Upper lobe of left lung (tissue), 6 donors: ENCODE measurements around the gene SAMD4A. TPM values are rescaled to one million over a fixed set of nuclear protein-coding genes. Genes with fewer than 3 reads are reported as not detected.
A peak's percentile ranks its signal among the peaks of the same experiment; 100 is the strongest.

Experiments used
- ATAC-seq, 2 donors: fragments of 200-7000 bp; cut with Tn5 transposase; one replicate each; pipeline ENCODE4 v1.9.1; 2022; ENCODE audit warnings: mild to moderate bottlenecking in 2 of 2, moderate library complexity in 2 of 2; ENCODE audit not compliant: low FRiP score in 2 of 2
- DNase-seq, 2 donors: peaks; one replicate each; pipeline ENCODE4 v3.0.0-alpha.2; 2019 to 2020
- H3K27ac ChIP-seq, 4 donors: fragments of 200-600 bp; sonication (generic); one replicate each; pipeline ENCODE4 v1.5.1; 2016 to 2019
- H3K27me3 ChIP-seq, 4 donors: fragments of 200-600 bp; sonication (generic); one replicate each; pipeline ENCODE4 v1.5.1; 2017 to 2019
- H3K36me3 ChIP-seq, 4 donors: fragments of 200-600 bp; sonication (generic); one replicate each; pipeline ENCODE4 v1.5.1; 2016 to 2019
- H3K4me1 ChIP-seq, 4 donors: fragments of 200-600 bp; sonication (generic); one replicate each; pipeline ENCODE4 v1.5.1; 2018 to 2019
- H3K4me3 ChIP-seq, 4 donors: fragments of 200-600 bp; sonication (generic); one replicate each; pipeline ENCODE4 v1.5.1; 2017 to 2019; ENCODE audit warnings: mild to moderate bottlenecking in 2 of 4, moderate library complexity in 1 of 4
- H3K9me3 ChIP-seq, 4 donors: fragments of 200-600 bp; sonication (generic); one replicate each; pipeline ENCODE4 v1.5.1; 2018 to 2019
- EP300 ChIP-seq, 4 donors: sonication (generic); formaldehyde crosslinking; IDR thresholded peaks; one replicate each; pipeline ENCODE4 v1.5.1; 2017; ENCODE audit warnings: antibody characterized with exemption in 4 of 4, control low read depth in 2 of 4
- POLR2A ChIP-seq, 4 donors: fragments of 450-650 bp; IDR thresholded peaks; one replicate each; pipeline ENCODE4 v1.5.1; 2016 to 2017; ENCODE audit warnings: antibody characterized with exemption in 4 of 4, mild to moderate bottlenecking in 2 of 4
- POLR2AphosphoS5 ChIP-seq, 2 donors: sonication (generic); formaldehyde crosslinking; IDR thresholded peaks; one replicate each; pipeline ENCODE4 v1.5.1; 2017; ENCODE audit warnings: antibody characterized with exemption in 2 of 2
- WGBS, 2 donors: methylation state at CpG; one replicate each; pipeline ENCODE4 v1.1.5; 2017 to 2018; 5-methylcytosine and 5-hydroxymethylcytosine counted together
- total RNA-seq, 6 donors: library from RNA; depleted of rRNA in 4 of 6; stranded (reverse); fragments of >200 nt in 4 of 6; gene quantifications; one replicate each; pipeline versions ENCODE4 v1.1.0 to v1.2.1, GENCODE V29; 2016 to 2021
- TF ChIP-seq, protein P1 (sequence below), 6 experiments: fragments of 450-650 bp in 4 of 6; fragments of 200-600 bp in 2 of 6; sonication (generic) in 2 of 6; IDR thresholded peaks; one replicate each; pipeline ENCODE4 v1.5.1; 2016 to 2019; ENCODE audit warnings: antibody characterized with exemption in 6 of 6
- donor health status: DM: no; HTN: no; CAD: no; lungs with moderate emphysema.
- donor health status: DM: no; HTN: yes; CAD: no; lungs with severe emphysema.

SAMD4A gene
- total RNA-seq, 6 donors from 2014 or later = 26.0 to 68.3 (median 37.0) TPM

DNA sequence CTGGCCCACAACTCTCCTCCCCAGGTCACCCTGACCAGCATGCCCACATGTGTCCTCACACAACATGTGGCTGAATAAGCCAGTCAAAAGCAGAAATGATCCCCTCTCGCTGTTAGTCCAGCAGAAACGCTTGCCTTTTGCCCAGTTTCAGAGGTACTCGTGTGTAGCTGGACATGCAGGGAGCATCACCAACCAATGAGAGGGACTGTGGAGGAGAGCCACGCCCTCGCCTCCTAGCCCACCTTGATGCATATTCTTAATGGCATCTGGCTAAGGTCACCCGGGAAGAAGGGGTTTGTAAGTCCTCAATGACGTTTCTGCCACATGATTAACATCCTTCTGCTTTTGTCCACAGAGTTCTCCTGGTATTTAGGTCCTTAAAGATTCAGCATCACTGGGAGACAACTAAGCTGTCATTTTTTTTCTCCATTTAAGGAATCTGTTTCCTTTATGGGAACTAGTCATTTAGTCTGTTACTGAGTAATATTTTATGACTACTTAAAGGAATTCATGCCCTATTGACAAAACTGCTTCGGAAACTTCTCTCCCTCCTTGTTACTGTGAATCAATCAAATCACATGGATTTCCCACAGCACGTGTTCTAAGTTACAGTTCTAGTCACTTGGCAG is 201.7 kb downstream of the SAMD4A start:
- WGBS, 2 donors = 79 to 90% methylated on average over 9 of the region's 9 CpGs
- peaks cover 0 to 48% (median 14%) of the 10 kb centered on the region in 4 donors for H3K36me3 ChIP-seq
- H3K27ac ChIP-seq = no peak overlapping the region
- no peak for TF ChIP-seq POLR2AphosphoS5 (IDR thresholded peaks at IDR 0.05)
- TF ChIP-seq, protein P1, sequence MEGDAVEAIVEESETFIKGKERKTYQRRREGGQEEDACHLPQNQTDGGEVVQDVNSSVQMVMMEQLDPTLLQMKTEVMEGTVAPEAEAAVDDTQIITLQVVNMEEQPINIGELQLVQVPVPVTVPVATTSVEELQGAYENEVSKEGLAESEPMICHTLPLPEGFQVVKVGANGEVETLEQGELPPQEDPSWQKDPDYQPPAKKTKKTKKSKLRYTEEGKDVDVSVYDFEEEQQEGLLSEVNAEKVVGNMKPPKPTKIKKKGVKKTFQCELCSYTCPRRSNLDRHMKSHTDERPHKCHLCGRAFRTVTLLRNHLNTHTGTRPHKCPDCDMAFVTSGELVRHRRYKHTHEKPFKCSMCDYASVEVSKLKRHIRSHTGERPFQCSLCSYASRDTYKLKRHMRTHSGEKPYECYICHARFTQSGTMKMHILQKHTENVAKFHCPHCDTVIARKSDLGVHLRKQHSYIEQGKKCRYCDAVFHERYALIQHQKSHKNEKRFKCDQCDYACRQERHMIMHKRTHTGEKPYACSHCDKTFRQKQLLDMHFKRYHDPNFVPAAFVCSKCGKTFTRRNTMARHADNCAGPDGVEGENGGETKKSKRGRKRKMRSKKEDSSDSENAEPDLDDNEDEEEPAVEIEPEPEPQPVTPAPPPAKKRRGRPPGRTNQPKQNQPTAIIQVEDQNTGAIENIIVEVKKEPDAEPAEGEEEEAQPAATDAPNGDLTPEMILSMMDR (IDR thresholded peaks at IDR 0.05) = no peak
- no peak for TF ChIP-seq EP300 (IDR thresholded peaks at IDR 0.05)
- TF ChIP-seq POLR2A (IDR thresholded peaks at IDR 0.05) = no peak
- H3K4me1 ChIP-seq = peaks cover 10 to 13% (median 11%) of the 10 kb centered on the region in 4 donors
- no peaks in the 10 kb centered on the region for H3K9me3 ChIP-seq
- no peak for ATAC-seq
- no peak for DNase-seq
- no peak overlapping the region for H3K4me3 ChIP-seq
- H3K27me3 ChIP-seq = no peaks in the 10 kb centered on the region

DNA sequence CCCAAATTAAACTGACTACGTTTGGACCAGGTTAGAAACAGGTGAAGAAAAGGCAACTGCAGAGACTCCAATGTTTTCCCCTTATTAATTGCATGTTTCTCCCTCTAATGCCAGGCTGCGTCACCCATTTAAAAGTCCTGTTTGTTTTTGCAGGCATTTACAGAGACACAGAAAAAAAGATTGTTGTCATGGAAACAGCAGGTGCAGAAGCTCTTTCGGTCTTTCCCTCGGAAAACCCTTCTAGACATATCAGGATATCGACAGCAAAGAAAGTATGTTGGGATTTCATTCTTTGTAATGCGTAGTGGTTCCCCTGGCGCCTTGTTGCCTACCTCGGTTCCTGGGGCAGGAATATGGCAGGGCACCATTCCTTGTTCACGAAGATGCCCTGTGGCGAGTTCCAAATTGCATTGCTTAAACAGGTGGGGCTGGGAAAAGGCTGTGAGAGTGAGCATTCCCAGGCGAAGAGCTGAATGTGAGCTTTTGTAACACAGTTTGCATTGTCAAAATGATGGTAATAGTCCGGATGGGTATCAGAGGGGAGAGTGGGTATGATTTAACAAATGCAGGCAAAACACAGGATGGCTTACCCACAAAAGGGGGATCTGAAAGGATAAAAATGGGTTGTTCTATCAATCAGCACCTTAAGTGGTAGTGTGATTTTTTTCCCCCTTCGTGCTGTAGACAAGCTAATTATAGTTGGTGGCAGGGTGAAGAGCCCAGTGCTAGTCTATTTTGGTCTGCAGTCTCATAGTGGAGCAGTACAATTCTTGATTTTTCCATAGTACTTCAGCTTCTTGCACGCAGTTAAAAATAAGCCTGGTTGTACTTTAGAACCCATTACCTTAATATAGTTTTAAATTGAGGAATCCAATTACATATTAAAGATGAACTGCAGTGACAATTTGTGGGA is 203.3 kb downstream of the SAMD4A start:
- ATAC-seq (no peak), DNase-seq (no peak)
- TF ChIP-seq POLR2A (IDR thresholded peaks at IDR 0.05) (no peak), POLR2AphosphoS5 (IDR thresholded peaks at IDR 0.05) (no peak), EP300 (IDR thresholded peaks at IDR 0.05) (no peak)
- TF ChIP-seq, protein P1 (IDR thresholded peaks at IDR 0.05) = no peak
- 88 to 90% methylated on average over 14 of the region's 14 CpGs for WGBS, 2 donors
- H3K27ac ChIP-seq = no peak overlapping the region
- peaks cover 0 to 41% (median 6%) of the 10 kb centered on the region in 4 donors for H3K36me3 ChIP-seq
- H3K4me1 ChIP-seq = peaks cover 13 to 17% (median 15%) of the 10 kb centered on the region in 4 donors
- H3K4me3 ChIP-seq = no peak overlapping the region
- H3K9me3 ChIP-seq = no peaks in the 10 kb centered on the region
- H3K27me3 ChIP-seq = no peaks in the 10 kb centered on the region

DNA sequence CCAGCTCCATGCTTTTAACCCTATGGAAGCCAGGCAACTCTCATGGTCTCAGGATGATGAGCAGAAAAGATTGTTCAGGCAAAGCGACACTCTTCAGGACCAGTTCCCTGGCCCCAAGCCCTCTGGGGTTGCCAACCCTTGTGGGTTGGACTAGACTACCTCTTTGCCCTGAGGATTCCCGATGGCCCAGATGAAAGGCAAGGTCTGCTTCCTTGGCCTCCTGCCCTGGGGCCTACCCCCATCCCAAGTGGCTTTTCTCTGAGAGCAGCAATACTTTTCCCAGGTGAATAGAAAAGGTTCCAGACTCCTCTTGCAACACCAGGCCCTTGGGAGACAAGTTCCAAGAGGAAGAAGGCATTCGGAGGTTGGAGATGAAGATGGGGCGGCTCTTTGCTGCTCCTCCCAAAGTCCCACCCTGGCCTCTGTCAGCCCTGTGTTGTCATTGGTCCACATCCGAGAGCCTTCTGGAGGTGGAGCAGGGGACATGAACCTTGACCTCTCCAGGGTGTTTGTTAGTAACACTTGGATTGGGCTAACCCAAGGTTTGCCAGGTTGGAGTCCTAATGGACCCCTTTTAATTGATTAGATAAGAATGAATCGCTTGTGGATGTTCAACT is 204.6 kb downstream of the SAMD4A start:
- H3K4me1 ChIP-seq = peaks cover 19 to 24% (median 22%) of the 10 kb centered on the region in 4 donors
- no peak for TF ChIP-seq POLR2A (IDR thresholded peaks at IDR 0.05)
- peak overlapping the region in 1 of 4 donors; percentile 87 for H3K27ac ChIP-seq
- ATAC-seq = no peak
- 87 to 88% methylated on average over 5 to 6 of the region's 6 CpGs for WGBS, 2 donors
- H3K9me3 ChIP-seq = no peaks in the 10 kb centered on the region
- H3K27me3 ChIP-seq = no peaks in the 10 kb centered on the region
- peaks cover 0 to 35% (median under 1%) of the 10 kb centered on the region in 4 donors for H3K36me3 ChIP-seq
- H3K4me3 ChIP-seq = no peak overlapping the region
- no peak for DNase-seq

DNA sequence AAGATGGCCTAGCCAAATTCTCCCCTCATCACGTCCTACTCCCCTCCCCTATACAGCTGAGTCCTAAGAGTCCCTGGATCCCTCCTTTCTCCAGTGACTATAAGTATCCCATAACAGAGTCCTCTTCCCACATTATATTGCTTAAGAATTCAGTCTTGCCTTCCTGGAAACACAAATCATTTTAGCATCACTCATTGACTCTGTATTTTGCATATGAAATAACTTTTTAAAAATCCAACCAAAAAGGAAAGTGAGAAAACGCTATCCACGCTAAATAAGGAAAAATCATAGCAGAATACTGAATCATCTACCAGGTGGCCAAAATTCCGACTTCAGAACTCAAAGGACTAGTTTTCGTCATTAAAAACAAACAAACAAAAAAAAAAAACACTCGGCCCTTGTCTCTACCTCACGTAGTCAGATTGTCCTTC is 205.5 kb downstream of the SAMD4A start:
- DNase-seq (no peak), ATAC-seq (no peak)
- peaks cover 21 to 27% (median 25%) of the 10 kb centered on the region in 4 donors for H3K4me1 ChIP-seq
- WGBS, 2 donors = 82 to 86% methylated on average over 7 of the region's 7 CpGs
- TF ChIP-seq POLR2A (IDR thresholded peaks at IDR 0.05) (no peak), EP300 (IDR thresholded peaks at IDR 0.05) (no peak), POLR2AphosphoS5 (IDR thresholded peaks at IDR 0.05) (no peak)
- TF ChIP-seq, protein P1 (IDR thresholded peaks at IDR 0.05) = no peak
- H3K9me3 ChIP-seq = no peaks in the 10 kb centered on the region
- H3K4me3 ChIP-seq = no peak overlapping the region
- H3K27ac ChIP-seq = peak overlapping the region; percentile 69 to 87 (median 80)
- no peaks in the 10 kb centered on the region for H3K27me3 ChIP-seq
- peaks cover 0 to 32% (median 0%) of the 10 kb centered on the region in 4 donors for H3K36me3 ChIP-seq
